DOHH2 (cell line): ENCODE results near the gene RAB3B.

ENCODE experiments used
- EZH2phosphoT487 ChIP-seq: fragments of 200-600 bp; sonication (generic); IDR thresholded peaks from 2 replicates; pipeline ENCODE4 v1.6.1; 2017; ENCODE audit warnings: borderline replicate concordance, mild to moderate bottlenecking, antibody characterized with exemption, low read length, moderate library complexity, mixed read lengths
- TF ChIP-seq, protein P1 (sequence below): fragments of 200-600 bp; sonication (generic); IDR thresholded peaks from one replicate; pipeline ENCODE4 v1.5.1; 2014; ENCODE audit warnings: antibody characterized with exemption, mild to moderate bottlenecking, low read depth, low read length; ENCODE audit not compliant: poor library complexity, severe bottlenecking

DNA sequence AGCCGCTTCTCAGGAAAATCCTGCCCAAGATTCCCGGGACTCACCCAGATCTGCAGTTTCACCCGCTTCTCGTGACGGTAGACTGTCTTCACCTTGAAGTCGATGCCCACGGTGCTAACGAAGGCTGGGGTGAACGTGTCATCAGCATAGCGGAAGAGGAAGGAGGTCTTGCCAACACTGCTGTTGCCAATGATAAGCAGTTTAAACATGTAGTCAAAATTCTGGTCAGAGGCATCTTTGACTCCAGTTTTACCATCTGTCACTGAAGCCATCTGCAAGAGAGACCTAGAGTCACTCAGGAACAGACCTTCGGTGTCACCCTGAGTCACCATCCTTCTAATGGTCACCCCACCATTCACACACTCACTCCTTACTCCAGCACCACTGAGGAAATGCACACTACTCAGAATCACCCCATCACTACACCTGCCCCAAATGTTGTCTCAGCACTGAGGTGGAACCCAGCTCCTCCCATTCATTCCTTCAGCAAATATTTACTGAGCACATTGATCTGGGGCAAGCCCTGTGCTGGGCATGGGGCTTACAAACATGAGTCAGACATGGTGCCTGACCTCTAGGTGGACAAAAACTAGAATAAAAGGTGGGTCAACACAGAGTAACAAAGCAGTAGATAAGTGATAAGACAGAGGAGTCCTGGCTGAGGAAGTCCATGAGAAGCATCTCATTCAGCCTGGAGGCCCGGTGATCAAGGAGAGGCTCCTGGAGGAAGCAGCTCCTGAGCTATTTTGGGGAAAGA is 13.5 kb downstream of the RAB3B start:
- TF ChIP-seq, protein P1, sequence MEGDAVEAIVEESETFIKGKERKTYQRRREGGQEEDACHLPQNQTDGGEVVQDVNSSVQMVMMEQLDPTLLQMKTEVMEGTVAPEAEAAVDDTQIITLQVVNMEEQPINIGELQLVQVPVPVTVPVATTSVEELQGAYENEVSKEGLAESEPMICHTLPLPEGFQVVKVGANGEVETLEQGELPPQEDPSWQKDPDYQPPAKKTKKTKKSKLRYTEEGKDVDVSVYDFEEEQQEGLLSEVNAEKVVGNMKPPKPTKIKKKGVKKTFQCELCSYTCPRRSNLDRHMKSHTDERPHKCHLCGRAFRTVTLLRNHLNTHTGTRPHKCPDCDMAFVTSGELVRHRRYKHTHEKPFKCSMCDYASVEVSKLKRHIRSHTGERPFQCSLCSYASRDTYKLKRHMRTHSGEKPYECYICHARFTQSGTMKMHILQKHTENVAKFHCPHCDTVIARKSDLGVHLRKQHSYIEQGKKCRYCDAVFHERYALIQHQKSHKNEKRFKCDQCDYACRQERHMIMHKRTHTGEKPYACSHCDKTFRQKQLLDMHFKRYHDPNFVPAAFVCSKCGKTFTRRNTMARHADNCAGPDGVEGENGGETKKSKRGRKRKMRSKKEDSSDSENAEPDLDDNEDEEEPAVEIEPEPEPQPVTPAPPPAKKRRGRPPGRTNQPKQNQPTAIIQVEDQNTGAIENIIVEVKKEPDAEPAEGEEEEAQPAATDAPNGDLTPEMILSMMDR: no peak
- TF ChIP-seq EZH2phosphoT487: no peak
